HL-60 (cell line): ENCODE measurements around the gene DAZL.

Experiments
- GABPA ChIP-seq: IDR thresholded peaks from 2 replicates; pipeline ENCODE4 v1.6.1; 2012; ENCODE audit warnings: low read depth
- POLR2AphosphoS5 ChIP-seq: IDR thresholded peaks from 2 replicates; pipeline ENCODE4 v1.6.1; 2012; ENCODE audit warnings: low read depth
- SPI1 ChIP-seq: IDR thresholded peaks from 2 replicates; pipeline ENCODE4 v1.6.1; 2012; ENCODE audit warnings: low read depth, mild to moderate bottlenecking, borderline replicate concordance
- TF ChIP-seq, protein P1 (sequence below): IDR thresholded peaks from one replicate; pipeline ENCODE4 v1.5.1; 2011; ENCODE audit warnings: low read length, control low read depth, inconsistent platforms; ENCODE audit not compliant: insufficient read depth
- TF ChIP-seq, protein P2 (sequence below): IDR thresholded peaks from 2 replicates; pipeline ENCODE4 v1.6.1; 2012; ENCODE audit warnings: low read depth; ENCODE audit not compliant: insufficient replicate concordance

DNA sequence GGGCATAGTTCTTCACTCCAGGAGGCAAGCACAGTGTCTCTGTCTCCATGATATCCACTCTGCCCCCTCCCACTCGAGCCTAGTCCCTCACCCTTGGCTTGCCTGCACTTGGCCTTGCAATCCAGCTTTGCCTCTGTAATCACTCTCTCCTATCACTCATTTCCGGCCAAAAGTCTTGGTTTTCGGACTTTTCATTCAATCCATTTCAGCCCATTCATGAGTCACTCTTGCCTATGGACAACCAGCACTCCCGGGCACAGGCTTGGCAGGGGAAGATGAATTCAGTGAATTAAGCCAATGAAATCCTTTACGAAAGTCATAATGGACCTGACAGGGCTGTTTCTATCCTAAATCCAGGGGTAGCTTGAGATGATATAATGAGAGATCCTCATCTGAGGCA lies 21.7 kb downstream of the DAZL start:
- TF ChIP-seq, protein P1, sequence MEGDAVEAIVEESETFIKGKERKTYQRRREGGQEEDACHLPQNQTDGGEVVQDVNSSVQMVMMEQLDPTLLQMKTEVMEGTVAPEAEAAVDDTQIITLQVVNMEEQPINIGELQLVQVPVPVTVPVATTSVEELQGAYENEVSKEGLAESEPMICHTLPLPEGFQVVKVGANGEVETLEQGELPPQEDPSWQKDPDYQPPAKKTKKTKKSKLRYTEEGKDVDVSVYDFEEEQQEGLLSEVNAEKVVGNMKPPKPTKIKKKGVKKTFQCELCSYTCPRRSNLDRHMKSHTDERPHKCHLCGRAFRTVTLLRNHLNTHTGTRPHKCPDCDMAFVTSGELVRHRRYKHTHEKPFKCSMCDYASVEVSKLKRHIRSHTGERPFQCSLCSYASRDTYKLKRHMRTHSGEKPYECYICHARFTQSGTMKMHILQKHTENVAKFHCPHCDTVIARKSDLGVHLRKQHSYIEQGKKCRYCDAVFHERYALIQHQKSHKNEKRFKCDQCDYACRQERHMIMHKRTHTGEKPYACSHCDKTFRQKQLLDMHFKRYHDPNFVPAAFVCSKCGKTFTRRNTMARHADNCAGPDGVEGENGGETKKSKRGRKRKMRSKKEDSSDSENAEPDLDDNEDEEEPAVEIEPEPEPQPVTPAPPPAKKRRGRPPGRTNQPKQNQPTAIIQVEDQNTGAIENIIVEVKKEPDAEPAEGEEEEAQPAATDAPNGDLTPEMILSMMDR = no peak
- TF ChIP-seq POLR2AphosphoS5 (no peak), GABPA (no peak), SPI1 (no peak)
- TF ChIP-seq, protein P2, sequence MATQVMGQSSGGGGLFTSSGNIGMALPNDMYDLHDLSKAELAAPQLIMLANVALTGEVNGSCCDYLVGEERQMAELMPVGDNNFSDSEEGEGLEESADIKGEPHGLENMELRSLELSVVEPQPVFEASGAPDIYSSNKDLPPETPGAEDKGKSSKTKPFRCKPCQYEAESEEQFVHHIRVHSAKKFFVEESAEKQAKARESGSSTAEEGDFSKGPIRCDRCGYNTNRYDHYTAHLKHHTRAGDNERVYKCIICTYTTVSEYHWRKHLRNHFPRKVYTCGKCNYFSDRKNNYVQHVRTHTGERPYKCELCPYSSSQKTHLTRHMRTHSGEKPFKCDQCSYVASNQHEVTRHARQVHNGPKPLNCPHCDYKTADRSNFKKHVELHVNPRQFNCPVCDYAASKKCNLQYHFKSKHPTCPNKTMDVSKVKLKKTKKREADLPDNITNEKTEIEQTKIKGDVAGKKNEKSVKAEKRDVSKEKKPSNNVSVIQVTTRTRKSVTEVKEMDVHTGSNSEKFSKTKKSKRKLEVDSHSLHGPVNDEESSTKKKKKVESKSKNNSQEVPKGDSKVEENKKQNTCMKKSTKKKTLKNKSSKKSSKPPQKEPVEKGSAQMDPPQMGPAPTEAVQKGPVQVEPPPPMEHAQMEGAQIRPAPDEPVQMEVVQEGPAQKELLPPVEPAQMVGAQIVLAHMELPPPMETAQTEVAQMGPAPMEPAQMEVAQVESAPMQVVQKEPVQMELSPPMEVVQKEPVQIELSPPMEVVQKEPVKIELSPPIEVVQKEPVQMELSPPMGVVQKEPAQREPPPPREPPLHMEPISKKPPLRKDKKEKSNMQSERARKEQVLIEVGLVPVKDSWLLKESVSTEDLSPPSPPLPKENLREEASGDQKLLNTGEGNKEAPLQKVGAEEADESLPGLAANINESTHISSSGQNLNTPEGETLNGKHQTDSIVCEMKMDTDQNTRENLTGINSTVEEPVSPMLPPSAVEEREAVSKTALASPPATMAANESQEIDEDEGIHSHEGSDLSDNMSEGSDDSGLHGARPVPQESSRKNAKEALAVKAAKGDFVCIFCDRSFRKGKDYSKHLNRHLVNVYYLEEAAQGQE = no peak
